HepG2 (cell line): Measurements from ENCODE around the gene EPB41L2. TPM values are rescaled to one million over a fixed set of nuclear protein-coding genes. Genes with fewer than 3 reads are reported as not detected.

Experiments used
- DMAP1 ChIP-seq: IDR thresholded peaks from 2 replicates; pipeline ENCODE4 v1.6.1; 2016
- MXI1 ChIP-seq: IDR thresholded peaks from 3 replicates; pipeline ENCODE4 v1.6.1; 2012; ENCODE audit warnings: low read depth, low read length, inconsistent platforms, borderline replicate concordance
- SNAPC2 ChIP-seq: sonication (generic); formaldehyde crosslinking; IDR thresholded peaks from 2 replicates; pipeline ENCODE4 v1.8.1; 2022; ENCODE audit warnings: mild to moderate bottlenecking, missing genetic modification reagents
- ZNF652 ChIP-seq: IDR thresholded peaks from 2 replicates; pipeline ENCODE4 v1.6.1; 2016; ENCODE audit warnings: low read depth, borderline replicate concordance
- ZNF761 ChIP-seq: sonication (generic); formaldehyde crosslinking; conservative IDR thresholded peaks from 2 replicates; pipeline ENCODE4 v1.4.0; 2020; ENCODE audit warnings: mild to moderate bottlenecking, missing genetic modification reagents
- polyA plus RNA-seq, 8 experiments: library from polyadenylated mRNA; depleted of rRNA in 3 of 8; stranded (reverse) in 7 of 8; unstranded in 1 of 8; fragments of >200 nt; fragmentation: Illumina TruSeq in 4 of 8; extraction: Trizol in 4 of 8; gene quantifications; 2 replicates each; pipeline versions ENCODE4 v1.2.1 to v1.2.3, GENCODE V29; 2011 to 2016; ENCODE audit warnings: low read depth in 4 of 8, missing spikeins in 1 of 8, mixed read lengths in 1 of 8; ENCODE audit not compliant: insufficient read depth in 1 of 8
- total RNA-seq, 5 experiments: library from RNA; depleted of rRNA; stranded (reverse); fragments of >200 nt; fragmentation: Illumina TruSeq; extraction: Trizol; gene quantifications; 2 replicates each; pipeline ENCODE4 v1.2.3, GENCODE V29; 2016; ENCODE audit warnings: low read depth in 1 of 5
- TF ChIP-seq, protein P1 (sequence below): sonication (generic); formaldehyde crosslinking; IDR thresholded peaks from one replicate; pipeline ENCODE4 v1.5.1; 2020; ENCODE audit warnings: mild to moderate bottlenecking, missing genetic modification reagents; ENCODE audit errors: not compliant biosample characterization
- TF ChIP-seq, protein P2 (sequence below): sonication (generic); formaldehyde crosslinking; IDR thresholded peaks from 2 replicates; pipeline ENCODE4 v1.4.0; 2020; ENCODE audit warnings: mild to moderate bottlenecking, missing genetic modification reagents
- TF ChIP-seq, protein P3 (sequence below): IDR thresholded peaks from 2 replicates; pipeline ENCODE4 v1.6.1; 2018; ENCODE audit warnings: missing genetic modification reagents, mild to moderate bottlenecking, missing compliant biosample characterization
- TF ChIP-seq, protein P4 (sequence below): sonication (generic); formaldehyde crosslinking; IDR thresholded peaks from 2 replicates; pipeline ENCODE4 v1.5.0; 2020; ENCODE audit warnings: mild to moderate bottlenecking, missing genetic modification reagents, moderate library complexity
- TF ChIP-seq, protein P5 (sequence below): sonication (generic); formaldehyde crosslinking; IDR thresholded peaks from 2 replicates; pipeline ENCODE4 v1.4.0; 2020; ENCODE audit warnings: missing genetic modification reagents, borderline replicate concordance

EPB41L2 gene
- total and polyA plus RNA-seq, 2 of the 13 experiments (the other 11 are each of a cell fraction or from before 2014, with no cell fraction given): 41.7 to 56.4 TPM

DNA sequence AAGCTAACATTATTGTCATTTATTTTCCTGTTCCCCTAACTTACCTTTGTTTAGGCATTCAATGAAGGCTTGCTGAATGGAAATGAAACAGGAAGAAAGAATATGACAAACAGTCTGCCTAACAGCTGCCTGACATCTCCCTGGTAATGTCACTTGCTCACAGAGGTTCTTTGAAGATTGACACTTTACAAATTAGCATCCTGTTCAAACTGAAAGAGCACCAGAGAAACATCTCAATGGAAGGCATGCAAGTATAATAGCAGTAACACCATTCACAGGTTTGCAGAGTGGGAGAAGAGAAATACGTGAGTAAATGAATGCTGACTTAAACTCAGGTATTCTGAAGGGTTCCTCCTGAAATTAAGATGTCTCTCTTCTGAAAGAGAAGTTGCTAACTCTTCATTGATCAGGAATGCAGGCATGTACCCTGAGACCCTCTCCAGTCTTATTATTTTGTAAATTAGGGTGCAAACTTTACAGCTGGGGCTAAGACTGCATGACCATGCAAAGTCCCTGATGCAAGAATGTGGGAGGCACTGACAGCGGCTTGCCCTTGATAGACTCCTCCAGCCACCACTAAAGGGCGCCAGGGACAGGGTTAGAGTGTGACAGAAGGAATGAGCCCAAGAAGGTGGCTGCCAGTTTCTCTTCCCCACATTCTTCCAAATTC is 237.1 kb downstream of the EPB41L2 start (continued):
- TF ChIP-seq, protein P1, sequence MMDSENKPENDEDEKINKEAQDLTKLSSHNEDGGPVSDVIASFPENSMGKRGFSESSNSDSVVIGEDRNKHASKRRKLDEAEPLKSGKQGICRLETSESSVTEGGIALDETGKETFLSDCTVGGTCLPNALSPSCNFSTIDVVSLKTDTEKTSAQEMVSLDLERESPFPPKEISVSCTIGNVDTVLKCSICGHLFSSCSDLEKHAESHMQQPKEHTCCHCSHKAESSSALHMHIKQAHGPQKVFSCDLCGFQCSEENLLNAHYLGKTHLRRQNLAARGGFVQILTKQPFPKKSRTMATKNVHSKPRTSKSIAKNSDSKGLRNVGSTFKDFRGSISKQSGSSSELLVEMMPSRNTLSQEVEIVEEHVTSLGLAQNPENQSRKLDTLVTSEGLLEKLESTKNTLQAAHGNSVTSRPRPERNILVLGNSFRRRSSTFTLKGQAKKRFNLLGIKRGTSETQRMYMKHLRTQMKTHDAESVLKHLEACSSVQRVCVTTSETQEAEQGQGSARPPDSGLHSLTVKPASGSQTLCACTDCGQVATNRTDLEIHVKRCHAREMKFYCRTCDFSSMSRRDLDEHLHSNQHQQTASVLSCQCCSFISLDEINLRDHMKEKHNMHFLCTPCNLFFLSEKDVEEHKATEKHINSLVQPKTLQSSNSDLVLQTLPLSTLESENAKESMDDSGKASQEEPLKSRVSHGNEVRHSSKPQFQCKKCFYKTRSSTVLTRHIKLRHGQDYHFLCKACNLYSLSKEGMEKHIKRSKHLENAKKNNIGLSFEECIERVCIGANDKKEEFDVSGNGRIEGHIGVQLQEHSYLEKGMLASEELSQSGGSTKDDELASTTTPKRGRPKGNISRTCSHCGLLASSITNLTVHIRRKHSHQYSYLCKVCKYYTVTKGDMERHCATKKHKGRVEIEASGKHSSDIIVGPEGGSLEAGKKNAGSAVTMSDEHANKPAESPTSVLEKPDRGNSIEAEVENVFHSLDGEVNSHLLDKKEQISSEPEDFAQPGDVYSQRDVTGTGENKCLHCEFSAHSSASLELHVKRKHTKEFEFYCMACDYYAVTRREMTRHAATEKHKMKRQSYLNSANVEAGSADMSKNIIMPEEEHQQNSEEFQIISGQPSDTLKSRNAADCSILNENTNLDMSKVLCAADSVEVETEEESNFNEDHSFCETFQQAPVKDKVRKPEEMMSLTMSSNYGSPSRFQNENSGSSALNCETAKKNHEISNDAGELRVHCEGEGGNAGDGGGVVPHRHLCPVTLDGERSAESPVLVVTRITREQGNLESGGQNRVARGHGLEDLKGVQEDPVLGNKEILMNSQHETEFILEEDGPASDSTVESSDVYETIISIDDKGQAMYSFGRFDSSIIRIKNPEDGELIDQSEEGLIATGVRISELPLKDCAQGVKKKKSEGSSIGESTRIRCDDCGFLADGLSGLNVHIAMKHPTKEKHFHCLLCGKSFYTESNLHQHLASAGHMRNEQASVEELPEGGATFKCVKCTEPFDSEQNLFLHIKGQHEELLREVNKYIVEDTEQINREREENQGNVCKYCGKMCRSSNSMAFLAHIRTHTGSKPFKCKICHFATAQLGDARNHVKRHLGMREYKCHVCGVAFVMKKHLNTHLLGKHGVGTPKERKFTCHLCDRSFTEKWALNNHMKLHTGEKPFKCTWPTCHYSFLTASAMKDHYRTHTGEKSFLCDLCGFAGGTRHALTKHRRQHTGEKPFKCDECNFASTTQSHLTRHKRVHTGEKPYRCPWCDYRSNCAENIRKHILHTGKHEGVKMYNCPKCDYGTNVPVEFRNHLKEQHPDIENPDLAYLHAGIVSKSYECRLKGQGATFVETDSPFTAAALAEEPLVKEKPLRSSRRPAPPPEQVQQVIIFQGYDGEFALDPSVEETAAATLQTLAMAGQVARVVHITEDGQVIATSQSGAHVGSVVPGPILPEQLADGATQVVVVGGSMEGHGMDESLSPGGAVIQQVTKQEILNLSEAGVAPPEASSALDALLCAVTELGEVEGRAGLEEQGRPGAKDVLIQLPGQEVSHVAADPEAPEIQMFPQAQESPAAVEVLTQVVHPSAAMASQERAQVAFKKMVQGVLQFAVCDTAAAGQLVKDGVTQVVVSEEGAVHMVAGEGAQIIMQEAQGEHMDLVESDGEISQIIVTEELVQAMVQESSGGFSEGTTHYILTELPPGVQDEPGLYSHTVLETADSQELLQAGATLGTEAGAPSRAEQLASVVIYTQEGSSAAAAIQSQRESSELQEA (CRISPR knock-in tag): peak; percentile 5
- TF ChIP-seq MXI1 (no peak), ZNF761 (CRISPR knock-in tag) (no peak), ZNF652 (CRISPR knock-in tag) (0 out of 2 replicates have a peak, but pooled peaks have one; percentile 21), DMAP1 (CRISPR knock-in tag) (0 out of 2 replicates have a peak, but pooled peaks have one; percentile 20), SNAPC2 (0 out of 2 replicates have a peak, but pooled peaks have one; percentile 22)
- TF ChIP-seq, protein P2, sequence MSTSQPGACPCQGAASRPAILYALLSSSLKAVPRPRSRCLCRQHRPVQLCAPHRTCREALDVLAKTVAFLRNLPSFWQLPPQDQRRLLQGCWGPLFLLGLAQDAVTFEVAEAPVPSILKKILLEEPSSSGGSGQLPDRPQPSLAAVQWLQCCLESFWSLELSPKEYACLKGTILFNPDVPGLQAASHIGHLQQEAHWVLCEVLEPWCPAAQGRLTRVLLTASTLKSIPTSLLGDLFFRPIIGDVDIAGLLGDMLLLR (CRISPR knock-in tag): no peak
- TF ChIP-seq, protein P3, sequence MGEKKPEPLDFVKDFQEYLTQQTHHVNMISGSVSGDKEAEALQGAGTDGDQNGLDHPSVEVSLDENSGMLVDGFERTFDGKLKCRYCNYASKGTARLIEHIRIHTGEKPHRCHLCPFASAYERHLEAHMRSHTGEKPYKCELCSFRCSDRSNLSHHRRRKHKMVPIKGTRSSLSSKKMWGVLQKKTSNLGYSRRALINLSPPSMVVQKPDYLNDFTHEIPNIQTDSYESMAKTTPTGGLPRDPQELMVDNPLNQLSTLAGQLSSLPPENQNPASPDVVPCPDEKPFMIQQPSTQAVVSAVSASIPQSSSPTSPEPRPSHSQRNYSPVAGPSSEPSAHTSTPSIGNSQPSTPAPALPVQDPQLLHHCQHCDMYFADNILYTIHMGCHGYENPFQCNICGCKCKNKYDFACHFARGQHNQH (CRISPR knock-in tag): peak; percentile 57
- TF ChIP-seq, protein P4, sequence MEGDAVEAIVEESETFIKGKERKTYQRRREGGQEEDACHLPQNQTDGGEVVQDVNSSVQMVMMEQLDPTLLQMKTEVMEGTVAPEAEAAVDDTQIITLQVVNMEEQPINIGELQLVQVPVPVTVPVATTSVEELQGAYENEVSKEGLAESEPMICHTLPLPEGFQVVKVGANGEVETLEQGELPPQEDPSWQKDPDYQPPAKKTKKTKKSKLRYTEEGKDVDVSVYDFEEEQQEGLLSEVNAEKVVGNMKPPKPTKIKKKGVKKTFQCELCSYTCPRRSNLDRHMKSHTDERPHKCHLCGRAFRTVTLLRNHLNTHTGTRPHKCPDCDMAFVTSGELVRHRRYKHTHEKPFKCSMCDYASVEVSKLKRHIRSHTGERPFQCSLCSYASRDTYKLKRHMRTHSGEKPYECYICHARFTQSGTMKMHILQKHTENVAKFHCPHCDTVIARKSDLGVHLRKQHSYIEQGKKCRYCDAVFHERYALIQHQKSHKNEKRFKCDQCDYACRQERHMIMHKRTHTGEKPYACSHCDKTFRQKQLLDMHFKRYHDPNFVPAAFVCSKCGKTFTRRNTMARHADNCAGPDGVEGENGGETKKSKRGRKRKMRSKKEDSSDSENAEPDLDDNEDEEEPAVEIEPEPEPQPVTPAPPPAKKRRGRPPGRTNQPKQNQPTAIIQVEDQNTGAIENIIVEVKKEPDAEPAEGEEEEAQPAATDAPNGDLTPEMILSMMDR (CRISPR knock-in tag): peak; percentile 41
- TF ChIP-seq, protein P5, sequence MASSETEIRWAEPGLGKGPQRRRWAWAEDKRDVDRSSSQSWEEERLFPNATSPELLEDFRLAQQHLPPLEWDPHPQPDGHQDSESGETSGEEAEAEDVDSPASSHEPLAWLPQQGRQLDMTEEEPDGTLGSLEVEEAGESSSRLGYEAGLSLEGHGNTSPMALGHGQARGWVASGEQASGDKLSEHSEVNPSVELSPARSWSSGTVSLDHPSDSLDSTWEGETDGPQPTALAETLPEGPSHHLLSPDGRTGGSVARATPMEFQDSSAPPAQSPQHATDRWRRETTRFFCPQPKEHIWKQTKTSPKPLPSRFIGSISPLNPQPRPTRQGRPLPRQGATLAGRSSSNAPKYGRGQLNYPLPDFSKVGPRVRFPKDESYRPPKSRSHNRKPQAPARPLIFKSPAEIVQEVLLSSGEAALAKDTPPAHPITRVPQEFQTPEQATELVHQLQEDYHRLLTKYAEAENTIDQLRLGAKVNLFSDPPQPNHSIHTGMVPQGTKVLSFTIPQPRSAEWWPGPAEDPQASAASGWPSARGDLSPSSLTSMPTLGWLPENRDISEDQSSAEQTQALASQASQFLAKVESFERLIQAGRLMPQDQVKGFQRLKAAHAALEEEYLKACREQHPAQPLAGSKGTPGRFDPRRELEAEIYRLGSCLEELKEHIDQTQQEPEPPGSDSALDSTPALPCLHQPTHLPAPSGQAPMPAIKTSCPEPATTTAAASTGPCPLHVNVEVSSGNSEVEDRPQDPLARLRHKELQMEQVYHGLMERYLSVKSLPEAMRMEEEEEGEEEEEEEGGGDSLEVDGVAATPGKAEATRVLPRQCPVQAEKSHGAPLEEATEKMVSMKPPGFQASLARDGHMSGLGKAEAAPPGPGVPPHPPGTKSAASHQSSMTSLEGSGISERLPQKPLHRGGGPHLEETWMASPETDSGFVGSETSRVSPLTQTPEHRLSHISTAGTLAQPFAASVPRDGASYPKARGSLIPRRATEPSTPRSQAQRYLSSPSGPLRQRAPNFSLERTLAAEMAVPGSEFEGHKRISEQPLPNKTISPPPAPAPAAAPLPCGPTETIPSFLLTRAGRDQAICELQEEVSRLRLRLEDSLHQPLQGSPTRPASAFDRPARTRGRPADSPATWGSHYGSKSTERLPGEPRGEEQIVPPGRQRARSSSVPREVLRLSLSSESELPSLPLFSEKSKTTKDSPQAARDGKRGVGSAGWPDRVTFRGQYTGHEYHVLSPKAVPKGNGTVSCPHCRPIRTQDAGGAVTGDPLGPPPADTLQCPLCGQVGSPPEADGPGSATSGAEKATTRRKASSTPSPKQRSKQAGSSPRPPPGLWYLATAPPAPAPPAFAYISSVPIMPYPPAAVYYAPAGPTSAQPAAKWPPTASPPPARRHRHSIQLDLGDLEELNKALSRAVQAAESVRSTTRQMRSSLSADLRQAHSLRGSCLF (CRISPR knock-in tag): no peak
